ENCODE data around the gene CACNA1C.

DNA sequence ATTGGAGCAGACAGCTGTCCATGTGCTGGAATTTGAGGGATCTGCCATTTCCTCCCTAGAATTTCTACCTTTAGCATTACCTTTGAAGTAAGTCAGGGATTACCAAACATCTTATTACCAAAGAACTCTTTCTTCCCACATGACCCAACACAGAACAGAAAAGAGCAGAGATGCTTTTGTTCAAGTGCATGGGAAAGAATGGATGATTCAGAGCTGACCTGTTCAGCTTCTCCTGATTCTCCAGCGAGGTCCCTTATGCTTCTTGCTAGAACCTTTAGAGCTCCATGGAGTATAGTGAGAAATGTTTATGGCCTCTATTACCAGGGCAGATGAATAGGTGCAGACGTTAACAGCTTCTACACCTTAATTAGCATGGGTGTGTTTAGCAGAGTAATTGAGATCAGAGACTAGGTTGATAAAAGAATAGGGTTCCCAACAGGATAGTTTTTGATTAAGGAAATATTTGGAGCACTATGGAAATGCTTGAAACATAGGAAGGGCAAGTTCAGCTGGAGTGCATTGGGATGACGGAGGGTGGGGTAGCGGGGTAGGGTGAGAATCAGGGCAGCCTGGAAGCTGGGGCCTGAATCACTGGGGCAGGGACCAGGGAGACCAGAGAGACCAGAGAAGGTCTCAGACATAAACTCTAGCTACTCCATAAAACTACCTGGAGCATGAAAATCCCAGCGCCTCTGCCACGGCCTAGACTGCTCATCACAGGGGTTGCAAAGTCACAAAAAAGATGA, 223.7 kb downstream of the CACNA1C start:
- TF ChIP-seq, protein P1, sequence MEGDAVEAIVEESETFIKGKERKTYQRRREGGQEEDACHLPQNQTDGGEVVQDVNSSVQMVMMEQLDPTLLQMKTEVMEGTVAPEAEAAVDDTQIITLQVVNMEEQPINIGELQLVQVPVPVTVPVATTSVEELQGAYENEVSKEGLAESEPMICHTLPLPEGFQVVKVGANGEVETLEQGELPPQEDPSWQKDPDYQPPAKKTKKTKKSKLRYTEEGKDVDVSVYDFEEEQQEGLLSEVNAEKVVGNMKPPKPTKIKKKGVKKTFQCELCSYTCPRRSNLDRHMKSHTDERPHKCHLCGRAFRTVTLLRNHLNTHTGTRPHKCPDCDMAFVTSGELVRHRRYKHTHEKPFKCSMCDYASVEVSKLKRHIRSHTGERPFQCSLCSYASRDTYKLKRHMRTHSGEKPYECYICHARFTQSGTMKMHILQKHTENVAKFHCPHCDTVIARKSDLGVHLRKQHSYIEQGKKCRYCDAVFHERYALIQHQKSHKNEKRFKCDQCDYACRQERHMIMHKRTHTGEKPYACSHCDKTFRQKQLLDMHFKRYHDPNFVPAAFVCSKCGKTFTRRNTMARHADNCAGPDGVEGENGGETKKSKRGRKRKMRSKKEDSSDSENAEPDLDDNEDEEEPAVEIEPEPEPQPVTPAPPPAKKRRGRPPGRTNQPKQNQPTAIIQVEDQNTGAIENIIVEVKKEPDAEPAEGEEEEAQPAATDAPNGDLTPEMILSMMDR (conservative IDR thresholded peaks at IDR 0.05; ENCODE audit: low read depth, low read length) = no peak
- no peak for TF ChIP-seq SMC3 (IDR thresholded peaks at IDR 0.05; ENCODE audit: low read depth, low read length)
- no peak for TF ChIP-seq POLR2A (IDR thresholded peaks at IDR 0.05; ENCODE audit: low read depth, low read length)
- TF ChIP-seq MAFK (IDR thresholded peaks at IDR 0.05; ENCODE audit: low read depth, low read length) = no peak
- no peak for TF ChIP-seq MXI1 (IDR thresholded peaks at IDR 0.05; ENCODE audit: borderline replicate concordance, low read depth, low read length)

Measured in IMR-90 (cell line).